Measurements from ENCODE around the gene RUFY4.

GRCh38 chr2:218031771-218032257 lies 37.2 kb upstream of the RUFY4 start:
- TF ChIP-seq CTCF (conservative IDR thresholded peaks at IDR 0.05; ENCODE audit: low read length) (no peak), EZH2phosphoT487 (IDR thresholded peaks at IDR 0.05; ENCODE audit: borderline replicate concordance) (no peak)
